Gastrocnemius medialis (tissue), 4 donors: Measurements from ENCODE around the gene CCDC102B. TPM values are rescaled to one million over a fixed set of nuclear protein-coding genes. Genes with fewer than 3 reads are reported as not detected.

ENCODE experiments used
- ATAC-seq, 2 donors: fragments of 150-250 bp; one replicate each; pipeline ENCODE4 v1.9.1; 2016
- DNase-seq, 2 donors: peaks; one replicate each; pipeline ENCODE4 v3.0.0-alpha.2; 2019
- H3K27ac ChIP-seq, 4 donors: fragments of 200-600 bp; sonication (generic); 1 replicate in 1 of 4; 2 replicates in 3 of 4; pipeline ENCODE4 v1.5.1; 2016 to 2018; ENCODE audit warnings: mild to moderate bottlenecking in 2 of 4, moderate library complexity in 1 of 4
- H3K27me3 ChIP-seq, 3 donors: fragments of 200-600 bp; sonication (generic) in 2 of 3; 1 replicate in 1 of 3; 2 replicates in 2 of 3; pipeline versions ENCODE4 v1.5.1 to v1.6.0; 2016 to 2019; ENCODE audit warnings: mild to moderate bottlenecking in 1 of 3, moderate library complexity in 1 of 3
- H3K36me3 ChIP-seq, 2 donors: fragments of 200-600 bp; sonication (generic) in 1 of 2; one replicate each; pipeline ENCODE4 v1.5.1; 2017 to 2018
- H3K4me1 ChIP-seq, 2 donors: fragments of 200-600 bp; sonication (generic) in 1 of 2; one replicate each; pipeline ENCODE4 v1.5.1; 2016 to 2017; ENCODE audit warnings: mild to moderate bottlenecking in 2 of 2
- H3K4me3 ChIP-seq, 4 donors: fragments of 200-600 bp; sonication (generic) in 3 of 4; 1 replicate in 1 of 4; 2 replicates in 3 of 4; pipeline ENCODE4 v1.5.1; 2016 to 2019; ENCODE audit warnings: mild to moderate bottlenecking in 2 of 4
- H3K9me3 ChIP-seq, 3 donors: fragments of 200-600 bp; sonication (generic) in 2 of 3; 1 replicate in 1 of 3; 2 replicates in 2 of 3; pipeline ENCODE4 v1.5.1; 2016 to 2019
- CTCF ChIP-seq, 5 experiments: fragments of 450-650 bp in 3 of 5; fragments of 200-600 bp in 2 of 5; sonication (generic) in 2 of 5; IDR thresholded peaks in 4 of 5; conservative IDR thresholded peaks in 1 of 5; 1 replicate in 4 of 5; 2 replicates in 1 of 5; pipeline ENCODE4 v1.5.1; 2016 to 2019; ENCODE audit warnings: antibody characterized with exemption in 5 of 5, mild to moderate bottlenecking in 3 of 5, moderate library complexity in 3 of 5
- POLR2A ChIP-seq, 2 donors: fragments of 450-650 bp; IDR thresholded peaks; one replicate each; pipeline ENCODE4 v1.6.1; 2017; ENCODE audit warnings: antibody characterized with exemption in 2 of 2, mild to moderate bottlenecking in 2 of 2, moderate library complexity in 2 of 2
- in situ Hi-C, 4 donors: fragments of 200-750 bp; cut with MboI; loops; one replicate each; pipeline versions ENCODE4 v1.15.0 to v1.8.0; 2017; ENCODE audit warnings: low sequenced_read_pairs in 4 of 4
- intact Hi-C: fragments of 100-400 bp; cut with DNase I; formaldehyde crosslinking; loops from one replicate; pipeline ENCODE4 v1.15.1; 2023; ENCODE audit warnings: low total_unique reads
- total RNA-seq, 4 donors: library from RNA; depleted of rRNA; stranded (reverse); fragments of >200 nt; gene quantifications; one replicate each; pipeline versions ENCODE4 v1.1.0 to v1.2.3, GENCODE V29; 2016

The CCDC102B gene
- total RNA-seq, 4 donors from 2014 or later: 0.93 to 3.3 (median 1.3) TPM

- ATAC-seq: no peak
- H3K36me3 ChIP-seq: no peaks in the 10 kb centered on the region
- H3K27ac ChIP-seq: no peak overlapping the region
- in situ Hi-C loops: no loop called here
- intact Hi-C loops: no loop called here
- TF ChIP-seq CTCF (IDR thresholded peaks at IDR 0.05 in 4 of 5, conservative IDR thresholded peaks at IDR 0.05 in 1 of 5): no peak
- TF ChIP-seq POLR2A (IDR thresholded peaks at IDR 0.05): no peak
- H3K4me1 ChIP-seq: no peaks in the 10 kb centered on the region
- H3K27me3 ChIP-seq: no peaks in the 10 kb centered on the region
- H3K9me3 ChIP-seq: no peaks in the 10 kb centered on the region
- DNase-seq: no peak
- H3K4me3 ChIP-seq: no peak overlapping the region
Measured at GRCh38 chr18:68791801-68792200, 6.1 kb upstream of the CCDC102B start.

- Histone ChIP-seq H3K9me3 (no peaks in the 10 kb centered on the region), H3K27ac (no peak overlapping the region), H3K4me3 (no peak overlapping the region), H3K27me3 (no peaks in the 10 kb centered on the region), H3K4me1 (no peaks in the 10 kb centered on the region), H3K36me3 (no peaks in the 10 kb centered on the region)
- DNase-seq (no peak), ATAC-seq (no peak)
- in situ Hi-C loops: no loop called here
- intact Hi-C loops: no loop called here
- TF ChIP-seq CTCF (IDR thresholded peaks at IDR 0.05 in 4 of 5, conservative IDR thresholded peaks at IDR 0.05 in 1 of 5): no peak
- TF ChIP-seq POLR2A (IDR thresholded peaks at IDR 0.05): no peak
Measured at GRCh38 chr18:68793951-68794350, 3.9 kb upstream of the CCDC102B start.

GRCh38 chr18:68796936-68797690 is 767 bp upstream of the CCDC102B start:
- Histone ChIP-seq H3K4me3 (no peak overlapping the region), H3K27me3 (no peaks in the 10 kb centered on the region), H3K27ac (no peak overlapping the region), H3K9me3 (no peaks in the 10 kb centered on the region), H3K36me3 (no peaks in the 10 kb centered on the region), H3K4me1 (no peaks in the 10 kb centered on the region)
- ATAC-seq (no peak), DNase-seq (no peak)
- in situ Hi-C loops (no loop called here), intact Hi-C loops (no loop called here)
- TF ChIP-seq POLR2A (IDR thresholded peaks at IDR 0.05) (no peak), CTCF (IDR thresholded peaks at IDR 0.05 in 4 of 5, conservative IDR thresholded peaks at IDR 0.05 in 1 of 5) (no peak)

- no peaks in the 10 kb centered on the region for H3K27me3 ChIP-seq
- in situ Hi-C loops: no loop called here
- no peak overlapping the region for H3K4me3 ChIP-seq
Measured at GRCh38 chr18:68800075-68800474, 2.2 kb downstream of the CCDC102B start.

More at GRCh38 chr18:68800075-68800474, 2.2 kb downstream of the CCDC102B start:
- H3K4me1 ChIP-seq: no peaks in the 10 kb centered on the region
- TF ChIP-seq CTCF (IDR thresholded peaks at IDR 0.05 in 4 of 5, conservative IDR thresholded peaks at IDR 0.05 in 1 of 5) (no peak), POLR2A (IDR thresholded peaks at IDR 0.05) (no peak)
- intact Hi-C loops: no loop called here
- ATAC-seq (no peak), DNase-seq (no peak)
- H3K36me3 ChIP-seq: no peaks in the 10 kb centered on the region
- H3K9me3 ChIP-seq: no peaks in the 10 kb centered on the region
- no peak overlapping the region for H3K27ac ChIP-seq
